Large intestine (tissue), 3 donors: ENCODE measurements around the gene GMDS. TPM values are rescaled to one million over a fixed set of nuclear protein-coding genes. Genes with fewer than 3 reads are reported as not detected.

Source experiments
- DNase-seq, 2 donors: peaks; one replicate each; pipeline versions ENCODE4 v3.0.0 to v3.0.0-alpha.2; 2013
- H3K27ac ChIP-seq: one replicate; pipeline ENCODE4 v1.5.1; 2013; ENCODE audit warnings: low read length
- H3K27me3 ChIP-seq: 2 replicates; pipeline ENCODE4 v1.6.1; 2013; ENCODE audit warnings: low read length; ENCODE audit not compliant: control insufficient read depth, insufficient read depth
- H3K36me3 ChIP-seq: 2 replicates; pipeline ENCODE4 v1.6.1; 2013; ENCODE audit warnings: low read length; ENCODE audit not compliant: control insufficient read depth, insufficient read depth
- H3K4me1 ChIP-seq: one replicate; pipeline ENCODE4 v1.6.1; 2013; ENCODE audit warnings: low read length; ENCODE audit not compliant: control insufficient read depth, insufficient read depth
- H3K4me3 ChIP-seq: one replicate; pipeline ENCODE4 v1.5.1; 2013; ENCODE audit warnings: low read length
- H3K9me3 ChIP-seq: one replicate; pipeline ENCODE4 v1.6.1; 2013; ENCODE audit warnings: mild to moderate bottlenecking, low read depth, low read length, moderate library complexity; ENCODE audit not compliant: control insufficient read depth
- WGBS: methylation state at CpG from one replicate; pipeline ENCODE4 v1.1.5; 2013; ENCODE audit warnings: low lambda C conversion rate; ENCODE audit not compliant: insufficient coverage; 5-methylcytosine and 5-hydroxymethylcytosine counted together
- polyA plus RNA-seq: library from polyadenylated mRNA; unstranded; fragments of 120-200 nt; gene quantifications from one replicate; pipeline ENCODE4 v1.2.1, GENCODE V29; 2013

GMDS gene
- polyA plus RNA-seq, 1 donor: 58.9 TPM

DNA sequence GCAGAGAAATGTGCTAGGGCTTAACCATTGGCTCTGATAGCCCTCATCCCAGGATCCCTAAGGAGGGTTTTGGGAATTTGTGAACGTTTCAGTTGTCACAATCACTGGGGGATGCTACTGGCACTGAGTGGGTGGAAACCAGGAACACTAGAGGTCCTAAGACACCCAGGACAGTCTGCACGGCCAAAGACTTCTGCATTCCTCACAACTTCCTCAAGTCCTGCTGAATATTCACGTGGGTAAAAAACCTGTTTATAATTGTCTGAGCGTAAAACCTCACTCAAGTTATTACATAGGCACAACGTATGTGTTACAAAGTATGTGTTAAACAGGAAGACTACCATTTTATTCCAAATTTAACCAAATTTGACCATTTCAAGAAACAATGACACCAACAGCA, 52.4 kb downstream of the GMDS start:
- no peak overlapping the region for H3K27ac ChIP-seq
- WGBS: no CpG with 5 or more reads among the region's 5 CpGs
- peaks cover 3% of the 10 kb centered on the region for H3K36me3 ChIP-seq
- no peaks in the 10 kb centered on the region for H3K4me1 ChIP-seq
- peaks cover 6% of the 10 kb centered on the region for H3K9me3 ChIP-seq
- no peaks in the 10 kb centered on the region for H3K27me3 ChIP-seq
- H3K4me3 ChIP-seq: no peak overlapping the region
- no peak for DNase-seq

DNA sequence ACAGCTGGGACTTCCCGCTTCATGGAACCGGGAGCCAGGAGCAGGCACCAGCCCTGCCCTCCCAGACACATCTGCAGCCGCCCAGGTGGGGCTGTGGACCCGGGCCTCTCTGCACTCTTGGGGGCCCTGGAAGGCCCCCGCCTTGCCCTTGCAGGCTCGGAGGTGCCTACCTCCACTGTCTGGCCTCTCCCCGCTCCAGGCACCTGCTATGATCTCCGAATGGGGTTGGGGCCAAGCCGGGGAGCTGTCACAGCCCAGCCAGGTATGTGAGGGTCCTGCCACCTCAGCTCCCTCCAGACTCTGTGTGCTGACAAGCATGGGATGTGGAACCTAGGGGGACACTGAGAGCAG, 54.0 kb downstream of the GMDS start:
- no CpG with 5 or more reads among the region's 9 CpGs for WGBS
- Histone ChIP-seq H3K36me3 (peaks cover 3% of the 10 kb centered on the region), H3K9me3 (peaks cover 6% of the 10 kb centered on the region), H3K27ac (no peak overlapping the region), H3K4me1 (no peaks in the 10 kb centered on the region), H3K27me3 (no peaks in the 10 kb centered on the region), H3K4me3 (no peak overlapping the region)
- no peak for DNase-seq

DNA sequence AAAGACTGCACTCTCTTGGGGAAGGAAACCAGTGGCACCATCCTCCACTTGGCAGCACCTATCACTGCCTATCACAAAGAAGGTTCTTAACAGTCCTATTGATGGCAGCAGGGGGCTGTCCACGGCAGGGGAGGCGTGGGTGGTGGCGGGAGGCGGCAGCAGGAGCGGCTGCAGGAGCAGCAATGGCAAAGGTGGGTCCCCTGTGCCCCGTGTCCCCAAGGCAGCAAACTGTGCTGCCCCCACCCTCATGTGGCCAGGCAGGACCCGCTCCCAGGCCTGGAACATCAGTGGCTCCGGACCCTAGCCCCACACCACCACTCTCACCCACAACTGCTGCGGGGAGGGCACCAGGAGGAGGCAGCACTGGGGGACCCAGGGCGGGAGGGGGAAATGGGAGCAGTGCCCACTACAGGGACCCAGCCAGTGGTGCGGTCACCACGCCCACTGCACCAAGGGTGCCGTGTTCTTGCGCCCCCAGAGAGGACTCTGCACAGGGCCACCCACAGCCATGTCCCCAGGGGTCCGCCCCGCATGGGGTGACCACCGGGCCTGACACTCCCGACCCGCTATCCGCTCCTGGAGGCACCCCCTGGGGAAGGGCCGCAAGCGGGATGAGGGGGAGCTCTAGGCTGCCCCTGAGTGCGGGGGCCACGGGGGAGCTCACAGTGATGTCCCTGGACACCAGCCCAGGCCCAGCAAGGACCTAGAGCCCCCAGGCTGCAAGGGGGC, 54.6 kb downstream of the GMDS start:
- peaks cover 6% of the 10 kb centered on the region for H3K9me3 ChIP-seq
- no peaks in the 10 kb centered on the region for H3K4me1 ChIP-seq
- H3K27ac ChIP-seq: no peak overlapping the region
- H3K27me3 ChIP-seq: no peaks in the 10 kb centered on the region
- no CpG with 5 or more reads among the region's 24 CpGs for WGBS
- no peak for DNase-seq
- no peak overlapping the region for H3K4me3 ChIP-seq
- peaks cover 3% of the 10 kb centered on the region for H3K36me3 ChIP-seq

DNA sequence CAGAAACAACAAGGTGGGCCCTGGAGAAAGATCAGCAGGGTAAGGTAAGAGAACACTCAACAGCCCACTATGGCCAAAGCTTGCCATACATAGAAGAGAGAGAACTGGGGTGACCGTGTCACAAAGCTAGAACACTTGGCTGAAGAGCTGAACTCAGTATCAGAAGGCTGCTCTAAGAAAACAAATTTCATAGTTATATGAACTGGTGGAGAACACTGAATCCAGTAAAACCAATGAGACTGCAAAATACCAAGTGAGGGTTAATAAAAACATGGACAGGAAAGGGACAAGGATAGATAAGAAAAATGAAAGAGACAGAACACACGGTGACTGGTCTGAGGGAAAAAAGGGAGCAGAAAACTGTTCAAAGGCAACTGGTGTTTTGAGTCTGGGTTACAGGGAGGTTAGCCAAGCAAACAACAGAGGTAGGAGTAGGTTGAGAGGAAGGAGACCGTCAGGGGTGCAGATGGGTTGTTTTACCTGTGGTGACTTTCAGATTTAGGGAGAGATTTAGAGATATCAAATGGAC, 56.5 kb downstream of the GMDS start:
- no peak for DNase-seq
- Histone ChIP-seq H3K27ac (no peak overlapping the region), H3K36me3 (peaks cover 3% of the 10 kb centered on the region), H3K4me1 (no peaks in the 10 kb centered on the region), H3K27me3 (no peaks in the 10 kb centered on the region), H3K9me3 (peaks cover 6% of the 10 kb centered on the region), H3K4me3 (no peak overlapping the region)
- 57% methylated on average over 2 of the region's 3 CpGs for WGBS

DNA sequence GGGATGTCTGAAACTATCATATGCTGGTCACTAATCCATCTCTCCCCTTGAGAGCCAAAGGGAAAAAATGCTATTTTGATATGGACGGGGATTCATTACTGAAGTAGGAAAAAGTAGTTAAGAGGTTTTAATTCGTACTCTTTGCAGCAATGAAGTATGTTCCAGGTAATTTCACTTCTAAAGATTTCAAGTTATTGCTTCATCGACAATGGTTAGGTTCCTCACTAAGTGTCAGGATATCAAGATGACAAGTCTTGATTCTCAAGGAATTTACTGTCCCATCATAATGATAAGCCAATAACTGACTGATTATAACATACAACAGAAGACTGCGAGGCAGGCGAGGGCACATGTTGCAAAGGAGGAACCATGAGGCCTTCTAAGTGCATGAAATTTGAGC, 57.0 kb downstream of the GMDS start:
- no peaks in the 10 kb centered on the region for H3K4me1 ChIP-seq
- no peak overlapping the region for H3K4me3 ChIP-seq
- DNase-seq: no peak
- H3K27me3 ChIP-seq: no peaks in the 10 kb centered on the region
- WGBS: no CpG with 5 or more reads among the region's 5 CpGs
- peaks cover 6% of the 10 kb centered on the region for H3K9me3 ChIP-seq
- peaks cover 3% of the 10 kb centered on the region for H3K36me3 ChIP-seq
- H3K27ac ChIP-seq: no peak overlapping the region

DNA sequence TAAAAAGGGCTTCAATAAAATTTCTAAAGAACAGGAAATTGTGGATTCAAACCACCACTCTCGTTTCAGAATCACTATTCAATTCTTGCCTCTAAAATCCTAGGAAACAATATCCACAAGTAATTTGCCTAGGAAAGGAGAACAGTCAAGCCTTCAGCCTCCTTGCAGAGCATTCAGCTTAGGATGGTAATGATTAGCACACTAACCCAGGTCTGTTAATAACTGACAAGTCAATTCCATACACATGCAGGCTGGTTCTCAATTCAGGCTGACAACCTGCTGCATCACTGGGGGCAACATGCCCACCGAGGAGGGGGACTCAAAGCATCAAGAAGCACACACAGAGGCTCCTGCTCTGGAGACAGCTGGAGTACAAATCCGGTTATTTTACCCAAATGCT, 57.6 kb downstream of the GMDS start:
- Histone ChIP-seq H3K9me3 (peaks cover 6% of the 10 kb centered on the region), H3K36me3 (peaks cover 3% of the 10 kb centered on the region), H3K4me3 (no peak overlapping the region), H3K27me3 (no peaks in the 10 kb centered on the region), H3K4me1 (no peaks in the 10 kb centered on the region), H3K27ac (no peak overlapping the region)
- DNase-seq: no peak
- no CpG with 5 or more reads among the region's 3 CpGs for WGBS

DNA sequence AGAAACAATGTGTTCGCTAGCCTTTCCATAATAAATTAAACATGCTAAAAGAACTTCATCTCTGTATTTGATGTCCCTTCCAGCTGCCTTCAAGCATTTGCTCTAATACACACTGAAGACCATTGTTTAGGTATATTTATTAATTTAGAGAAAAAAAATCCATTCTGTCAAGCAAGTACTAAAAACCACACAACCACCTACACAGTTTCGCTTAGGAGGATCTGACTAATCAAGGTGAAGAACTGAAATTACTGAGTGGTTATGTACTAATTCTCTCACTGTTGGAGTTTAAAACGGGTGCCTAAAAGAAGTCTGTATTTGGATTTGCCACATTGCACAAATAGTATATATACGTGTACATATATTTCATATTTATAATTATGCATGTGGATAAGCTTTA, 58.9 kb downstream of the GMDS start:
- Histone ChIP-seq H3K27ac (no peak overlapping the region), H3K27me3 (no peaks in the 10 kb centered on the region), H3K4me3 (no peak overlapping the region), H3K36me3 (no peaks in the 10 kb centered on the region), H3K4me1 (no peaks in the 10 kb centered on the region), H3K9me3 (peaks cover 6% of the 10 kb centered on the region)
- DNase-seq: no peak
- 100% methylated on average over 1 of the region's 4 CpGs for WGBS

DNA sequence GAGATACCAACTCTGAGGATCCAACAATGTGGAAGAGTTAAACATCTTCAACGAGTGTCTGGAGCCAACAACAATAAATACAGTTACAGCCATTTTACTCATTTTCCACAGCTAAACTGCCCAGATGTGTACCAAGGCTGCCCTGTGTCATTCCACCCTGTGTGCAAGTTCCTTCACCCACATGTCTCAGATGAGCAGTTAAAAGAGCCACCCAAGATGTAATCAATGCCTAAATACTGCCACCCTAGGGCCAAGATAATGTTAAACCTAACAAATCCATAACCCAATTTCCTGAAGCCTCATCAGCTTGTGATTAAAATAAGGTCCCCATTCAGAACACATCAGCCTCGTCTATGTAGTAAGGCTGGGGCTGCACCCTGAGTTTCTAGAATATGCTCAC, 59.9 kb downstream of the GMDS start:
- Histone ChIP-seq H3K27me3 (no peaks in the 10 kb centered on the region), H3K4me1 (no peaks in the 10 kb centered on the region), H3K9me3 (no peaks in the 10 kb centered on the region), H3K4me3 (no peak overlapping the region), H3K27ac (no peak overlapping the region), H3K36me3 (no peaks in the 10 kb centered on the region)
- 92% methylated on average over 2 of the region's 2 CpGs for WGBS
- DNase-seq: no peak

DNA sequence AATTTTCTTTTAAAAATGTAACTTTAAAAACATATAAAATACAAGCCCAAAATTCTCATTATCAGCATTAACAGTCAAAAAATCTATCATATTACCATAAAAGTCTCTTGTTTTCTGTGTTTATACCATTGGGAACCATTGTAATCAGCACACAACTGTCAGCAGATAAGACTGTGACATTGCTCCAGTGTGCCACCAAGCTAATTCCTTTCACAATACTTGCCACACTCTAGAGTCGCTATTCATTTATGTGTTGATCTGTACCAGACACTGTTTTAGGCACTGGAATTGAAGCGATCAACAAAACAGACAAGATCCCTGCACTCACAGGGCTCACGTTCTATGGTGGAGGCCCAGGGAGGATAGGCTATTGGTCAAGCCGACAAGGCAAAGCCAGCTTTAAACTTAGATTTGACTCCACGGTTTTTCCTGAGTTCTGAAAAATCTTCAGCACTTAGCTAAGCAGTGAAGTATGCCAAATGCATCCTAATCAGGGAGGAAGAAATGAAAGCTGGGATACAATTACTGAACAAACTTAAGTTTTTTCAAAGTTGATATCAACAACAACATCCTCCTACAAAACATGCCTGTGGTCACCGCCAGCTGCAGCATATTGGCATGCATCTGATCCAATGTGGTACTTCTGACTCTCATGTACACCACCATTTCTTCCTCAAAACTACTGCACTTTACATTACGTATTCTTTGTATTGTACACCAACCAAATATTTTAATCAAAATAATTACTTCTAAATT, 60.5 kb downstream of the GMDS start:
- no peaks in the 10 kb centered on the region for H3K36me3 ChIP-seq
- no peaks in the 10 kb centered on the region for H3K9me3 ChIP-seq
- no peak for DNase-seq
- H3K4me3 ChIP-seq: no peak overlapping the region
- H3K4me1 ChIP-seq: no peaks in the 10 kb centered on the region
- H3K27me3 ChIP-seq: no peaks in the 10 kb centered on the region
- 100% methylated on average over 2 of the region's 7 CpGs for whole genome bisulfite sequencing
- no peak overlapping the region for H3K27ac ChIP-seq

DNA sequence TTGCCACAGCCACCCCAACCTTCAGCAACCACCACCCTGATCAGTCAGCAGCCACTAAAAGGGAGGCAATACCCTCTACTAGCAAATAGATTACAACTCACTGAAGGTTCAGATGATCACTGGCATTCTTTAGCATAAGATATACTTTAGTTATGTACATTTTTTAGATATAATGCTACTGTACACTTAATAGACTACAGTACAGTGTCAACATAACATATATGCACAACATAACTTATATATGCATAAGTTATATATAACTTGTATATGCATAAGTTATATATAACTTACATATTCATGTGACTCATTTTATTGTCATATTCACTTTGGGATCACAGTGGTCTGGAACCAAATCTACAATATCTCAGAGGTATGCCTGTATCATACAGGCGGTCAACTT, 61.7 kb downstream of the GMDS start:
- Histone ChIP-seq H3K4me1 (no peaks in the 10 kb centered on the region), H3K27ac (no peak overlapping the region), H3K36me3 (no peaks in the 10 kb centered on the region), H3K9me3 (no peaks in the 10 kb centered on the region), H3K4me3 (no peak overlapping the region), H3K27me3 (no peaks in the 10 kb centered on the region)
- no CpG with 5 or more reads among the region's 1 CpG for WGBS
- no peak for DNase-seq

DNA sequence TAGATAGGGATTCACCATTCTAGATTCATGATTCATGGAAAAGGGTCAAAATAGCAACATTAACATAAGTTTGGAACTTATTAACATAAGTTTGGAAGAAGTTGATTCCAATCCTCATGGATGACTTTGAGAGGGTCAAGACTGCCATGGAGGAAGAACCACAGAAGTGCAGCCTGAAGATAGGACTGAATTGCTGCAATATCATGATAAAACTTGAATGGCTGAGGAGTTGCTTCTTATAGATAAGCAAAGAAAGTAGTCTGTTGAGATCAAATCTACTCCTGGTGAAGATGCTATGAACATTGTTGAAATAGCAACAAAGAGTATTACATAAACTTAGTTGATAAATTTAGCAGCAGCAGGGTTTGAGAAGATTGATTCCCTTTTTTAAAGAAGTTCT, 62.2 kb downstream of the GMDS start:
- Histone ChIP-seq H3K9me3 (no peaks in the 10 kb centered on the region), H3K27me3 (no peaks in the 10 kb centered on the region), H3K36me3 (no peaks in the 10 kb centered on the region), H3K4me1 (no peaks in the 10 kb centered on the region), H3K4me3 (no peak overlapping the region), H3K27ac (no peak overlapping the region)
- no peak for DNase-seq
